Activated naive CD4-positive, alpha-beta T cell treated with anti-CD3 and anti-CD28 coated beads, Interleukin-2, amount 10 ng/mL, durations not matched to agents 5 hours and 36 hours (primary cell): ENCODE results near the gene SEPTIN2. TPM values are rescaled to one million over a fixed set of nuclear protein-coding genes. Genes with fewer than 3 reads are reported as not detected.

Experiments
- total RNA-seq, 2 experiments: library from RNA; stranded (reverse); gene quantifications; one replicate each; pipeline ENCODE4 v1.2.3, GENCODE V29; 2021

SEPTIN2 gene
- total RNA-seq: 100 to 1,000 TPM; 279 to 281 TPM

DNA sequence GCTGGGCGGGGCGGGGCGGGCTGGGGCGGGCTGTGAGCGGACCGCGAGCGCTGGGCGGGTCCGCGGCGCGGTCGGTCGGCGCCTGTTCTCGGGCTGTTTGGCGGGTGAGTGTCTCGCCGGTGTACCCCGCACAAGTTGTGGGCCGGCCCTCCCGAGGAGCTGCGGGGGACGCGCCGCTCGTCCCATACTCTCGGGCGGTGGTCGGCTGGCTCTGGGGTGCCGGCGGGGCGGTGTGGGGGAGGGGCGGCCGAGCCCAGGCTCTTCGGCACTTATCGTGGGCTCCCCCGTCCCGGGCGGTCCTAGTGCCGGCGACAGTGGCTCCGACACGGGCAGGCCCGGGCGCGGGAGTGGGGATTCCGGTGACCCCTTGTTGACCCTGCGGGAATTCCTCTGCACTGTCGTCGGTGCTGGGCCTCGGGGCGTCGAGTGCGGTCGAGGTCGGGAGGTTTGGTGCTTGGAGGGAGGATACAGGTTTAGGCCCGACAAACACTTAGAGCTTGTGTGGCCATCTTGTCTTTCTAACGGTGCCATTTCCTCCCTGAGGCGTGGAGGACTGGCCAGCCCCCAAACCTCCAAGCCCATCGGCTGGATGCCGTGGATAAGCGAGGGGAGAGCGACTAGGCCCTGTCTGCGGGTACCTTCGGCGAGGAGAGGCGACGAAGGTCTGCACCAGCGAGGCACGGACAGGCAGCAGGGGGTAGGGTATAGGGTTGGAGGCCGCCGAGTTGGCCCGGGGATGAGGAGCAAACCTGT, at the start of gene SEPTIN2:
Gene SEPTIN2 (plus strand): TSS at position 47 of the 753 bp plus-strand sequence. CDS start 8,308 bp downstream, outside the sequence.

DNA sequence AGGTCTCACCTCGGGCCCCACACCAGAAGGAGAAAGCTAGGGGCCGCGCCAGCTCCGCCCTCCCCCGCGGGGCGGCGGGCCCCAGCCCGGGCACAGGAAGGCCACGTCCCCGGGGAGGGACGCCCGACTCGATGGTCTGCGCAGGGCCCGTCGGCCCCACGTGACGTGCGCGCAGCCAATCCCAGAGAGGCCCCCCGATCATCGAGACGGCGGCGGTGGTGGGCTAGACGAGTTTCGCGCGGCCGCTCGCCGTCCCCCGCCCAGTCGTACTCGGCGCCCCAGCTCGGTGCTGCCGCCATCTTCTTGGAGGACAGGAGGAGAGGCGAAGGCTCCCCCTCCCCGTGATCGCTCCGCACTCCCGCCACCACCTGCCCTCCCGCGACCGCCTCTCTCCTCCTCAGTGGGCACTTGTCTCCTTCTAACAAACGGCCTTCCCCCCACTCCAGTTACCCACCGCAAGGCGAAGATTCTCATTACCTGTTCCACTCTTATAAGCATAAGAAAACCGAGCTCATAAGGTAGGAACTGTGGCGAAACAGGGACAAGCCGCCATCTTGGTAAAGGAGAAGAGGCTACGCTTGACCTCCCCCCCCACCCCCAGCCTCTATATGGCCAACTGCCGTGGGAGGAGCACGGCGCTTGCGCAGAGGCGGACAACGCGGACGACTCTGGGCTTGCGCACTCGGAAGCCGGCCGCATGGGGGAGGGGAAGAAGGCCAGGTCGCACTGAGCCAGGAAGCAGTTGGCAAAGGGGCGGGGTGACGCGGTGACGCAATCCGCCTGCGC, 439 bp upstream of the SEPTIN2 start, which contains the start of gene HDLBP:
Gene HDLBP (minus strand): TSS at position 580 of the 786 bp plus-strand sequence. CDS start 48,803 bp downstream, outside the sequence.

DNA sequence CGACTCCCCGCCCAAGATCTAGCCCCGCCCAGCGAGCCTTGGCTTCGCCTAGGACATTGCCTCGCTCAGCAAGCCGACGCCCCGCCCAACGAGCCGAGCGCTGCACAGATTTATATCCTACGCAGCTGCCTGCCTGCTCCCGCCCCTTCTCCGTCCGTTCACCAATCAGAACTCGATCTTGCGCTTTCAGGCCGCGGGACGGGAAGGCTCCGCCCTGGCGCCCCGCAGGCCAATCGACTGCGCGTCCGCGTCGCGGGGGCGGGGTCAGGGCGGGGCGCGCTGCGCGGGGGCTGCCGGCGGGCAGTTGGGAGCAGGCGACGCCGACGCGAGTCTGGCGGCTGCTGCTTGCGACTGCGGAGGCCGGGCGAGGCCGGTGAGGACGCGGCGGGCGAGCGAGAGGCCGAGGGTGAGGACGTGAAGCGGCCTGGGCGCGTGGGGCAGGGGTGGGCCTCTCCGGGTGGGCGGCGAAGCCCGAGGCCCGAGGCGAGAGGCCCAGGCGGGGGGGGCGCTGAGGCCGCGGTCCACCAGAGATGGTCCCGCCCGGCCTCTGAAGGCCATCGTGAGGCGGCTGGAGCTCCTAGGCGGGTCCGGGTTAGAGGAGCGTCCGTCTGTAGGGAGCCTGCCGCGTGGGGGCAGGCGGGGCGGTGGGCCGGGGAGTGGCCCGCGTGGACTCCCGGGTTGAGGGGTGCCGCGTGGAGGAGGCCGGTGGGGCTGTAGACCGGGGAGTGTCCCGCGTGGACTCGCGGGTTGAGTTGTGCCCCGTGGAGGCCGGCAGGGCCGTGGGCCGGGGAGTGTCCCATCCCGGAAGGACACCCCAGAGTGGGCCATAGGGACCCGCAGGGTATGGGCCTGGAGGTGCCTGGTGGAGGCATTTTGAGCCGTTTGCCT, 40.5 kb downstream of the SEPTIN2 start, which contains the start of gene FARP2:
Gene FARP2 (plus strand): TSS at position 303 of the 888 bp plus-strand sequence. CDS start 16,823 bp downstream, outside the sequence.

Other genes starting within 250 kb of the SEPTIN2 start
- 10 to 100 TPM; 53.5 to 56.9 TPM for gene MTERF4, start 213.6 kb upstream of the SEPTIN2 start, total RNA-seq
- 10 to 100 TPM; 50.8 to 58.5 TPM for gene PASK, start 166.5 kb upstream of the SEPTIN2 start, total RNA-seq
- 10 to 100 TPM; 79.8 to 84.2 TPM for gene PPP1R7, start 165.5 kb upstream of the SEPTIN2 start, total RNA-seq
- gene ANO7, start 127.2 kb upstream of the SEPTIN2 start, total RNA-seq: under 1 TPM; 0.45 to 0.77 TPM
- 100 to 1,000 TPM; 163 to 180 TPM for gene HDLBP, start 253 bp upstream of the SEPTIN2 start, total RNA-seq
- gene FARP2, start 40.4 kb downstream of the SEPTIN2 start, total RNA-seq: 10 to 100 TPM; 11.9 to 13.3 TPM
- 100 to 1,000 TPM; 120 to 128 TPM for gene STK25, start 192.7 kb downstream of the SEPTIN2 start, total RNA-seq
- under 1 TPM; 0.18 to 0.19 TPM for gene BOK, start 242.8 kb downstream of the SEPTIN2 start, total RNA-seq